GM19193 (cell line): ENCODE measurements around the gene RFTN1.

ENCODE experiments used
- POLR2A ChIP-seq: IDR thresholded peaks from 4 replicates; pipeline ENCODE4 v1.6.1; 2011; ENCODE audit not compliant: insufficient read depth, insufficient read length; ENCODE audit errors: extremely low read depth

RFTN1 gene

GRCh38 chr3:16297997-16298885 lies 215.3 kb downstream of the RFTN1 start:
- no peak for TF ChIP-seq POLR2A

DNA sequence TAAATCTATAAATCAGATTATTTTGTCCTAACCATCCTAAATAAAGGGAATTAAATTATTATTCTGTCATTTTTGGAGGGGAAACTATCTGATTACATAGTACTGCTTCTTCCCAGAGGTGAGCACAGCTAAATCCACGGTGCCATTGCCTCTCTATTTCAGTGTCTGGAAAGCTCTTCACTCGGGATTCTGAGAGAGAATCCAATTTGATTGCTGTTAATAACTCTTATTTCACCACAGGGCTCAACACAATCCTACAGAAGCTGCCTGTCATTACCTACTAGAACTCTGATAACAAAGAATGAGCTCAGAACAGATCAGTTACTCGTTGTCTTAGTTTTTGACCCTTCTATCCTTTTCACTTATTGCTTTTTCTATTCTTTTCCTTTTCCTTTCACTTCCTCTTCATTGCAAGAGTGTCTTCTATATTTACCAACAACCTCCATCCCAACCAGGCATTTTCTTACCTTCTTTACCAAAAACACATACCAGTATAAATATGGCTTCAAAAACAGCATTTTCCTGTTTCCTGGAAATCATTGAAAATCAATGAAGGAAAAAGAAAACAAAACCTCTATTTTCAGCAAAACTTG lies 218.1 kb downstream of the RFTN1 start:
- TF ChIP-seq POLR2A: no peak

DNA sequence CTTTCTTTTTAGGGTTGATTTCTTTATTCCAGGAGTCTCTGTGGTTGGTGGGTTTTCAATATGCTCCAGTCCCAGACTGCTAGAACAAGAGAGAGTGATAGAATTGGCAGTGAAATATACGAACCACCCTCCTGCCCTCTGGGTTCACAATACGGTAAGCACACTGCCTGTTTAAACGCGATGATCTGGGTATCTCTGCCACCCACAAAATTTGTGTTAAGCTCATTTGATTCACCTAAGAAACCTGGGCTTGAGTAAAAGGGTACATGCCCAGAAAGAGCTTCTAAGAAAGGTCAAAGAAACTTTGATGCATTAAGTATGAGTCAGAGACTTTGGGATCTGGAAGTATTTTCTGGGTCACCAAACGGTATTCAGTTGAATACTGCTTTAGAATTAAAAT lies 218.7 kb downstream of the RFTN1 start:
- no peak for TF ChIP-seq POLR2A

DNA sequence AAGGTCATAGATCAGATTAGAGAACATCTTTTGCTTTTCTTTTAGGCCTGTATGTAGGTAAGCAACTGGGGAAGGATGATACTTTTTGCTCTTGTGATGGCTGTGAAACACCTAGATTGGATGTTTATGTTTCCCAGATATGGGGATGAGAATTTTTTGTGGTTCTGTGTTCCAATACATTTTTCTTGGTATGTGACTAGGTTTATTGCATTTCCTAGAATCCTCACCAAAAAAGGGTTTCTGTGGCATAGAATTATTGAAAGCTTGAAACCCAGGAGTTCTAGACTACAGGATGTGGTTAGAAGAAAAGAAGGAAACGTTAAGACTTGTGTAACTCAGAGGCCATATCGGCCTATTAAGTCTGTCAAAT lies 222.7 kb downstream of the RFTN1 start:
- no peak for TF ChIP-seq POLR2A

GRCh38 chr3:16290007-16290826 lies 223.3 kb downstream of the RFTN1 start:
- TF ChIP-seq POLR2A: no peak

GRCh38 chr3:16289144-16289889 lies 224.2 kb downstream of the RFTN1 start:
- no peak for TF ChIP-seq POLR2A

DNA sequence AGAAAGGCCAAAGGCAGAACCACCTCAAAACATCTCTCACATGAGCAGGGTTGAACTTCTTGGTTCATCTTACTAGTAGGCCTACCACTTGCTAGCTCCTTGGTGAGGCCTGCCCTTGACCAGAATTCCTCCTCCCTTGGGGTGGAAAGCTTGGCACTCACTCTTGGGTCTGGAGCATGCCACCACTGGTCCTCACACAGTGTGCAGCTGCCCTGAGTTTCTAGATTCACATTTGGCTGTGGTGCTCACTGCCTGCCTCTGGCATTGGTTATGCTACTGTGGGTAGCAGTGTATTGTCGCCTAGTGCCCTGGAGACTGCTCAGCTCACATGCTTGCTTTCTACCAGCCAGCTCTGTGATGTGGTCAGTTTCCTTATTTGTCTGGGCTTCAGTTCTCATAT lies 224.8 kb downstream of the RFTN1 start:
- no peak for TF ChIP-seq POLR2A

DNA sequence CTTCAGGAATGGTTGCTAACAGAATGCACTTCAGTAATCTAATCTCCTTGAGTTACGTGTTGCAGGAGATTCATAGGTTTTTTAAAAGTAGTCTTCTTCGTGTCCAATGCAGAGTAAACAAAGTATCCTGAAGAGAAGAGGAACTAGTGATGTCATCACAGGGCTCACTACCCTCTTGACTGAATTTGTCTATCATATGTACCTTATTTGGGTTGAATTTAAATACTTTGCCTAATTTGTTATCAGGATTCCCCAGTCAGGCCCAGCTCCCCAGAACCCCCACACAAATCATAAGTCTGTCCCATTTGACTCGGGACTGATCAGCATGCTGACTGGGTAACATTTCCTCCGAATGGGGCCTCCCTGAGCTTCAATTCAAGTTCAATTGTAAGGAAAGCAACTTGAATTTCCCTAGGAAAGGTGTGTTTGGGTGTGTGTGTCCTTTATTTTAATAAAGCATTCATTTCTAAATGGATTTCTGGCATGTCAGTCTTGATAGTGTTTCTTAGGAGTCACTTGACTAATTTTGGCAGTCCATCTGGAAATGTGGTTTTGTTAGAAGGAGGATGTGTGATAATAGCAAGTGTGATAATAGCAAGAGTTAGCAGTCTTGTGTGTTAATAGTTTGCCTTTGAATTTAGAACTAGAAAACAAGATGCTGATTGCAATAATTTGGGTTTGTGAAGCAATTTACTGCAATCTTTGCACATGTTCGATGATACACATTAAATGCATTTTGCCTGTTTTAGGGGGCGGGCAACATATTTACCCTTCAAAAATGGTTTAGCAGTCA lies 226.6 kb downstream of the RFTN1 start:
- no peak for TF ChIP-seq POLR2A

GRCh38 chr3:16286161-16286560 lies 227.3 kb downstream of the RFTN1 start:
- TF ChIP-seq POLR2A: no peak

DNA sequence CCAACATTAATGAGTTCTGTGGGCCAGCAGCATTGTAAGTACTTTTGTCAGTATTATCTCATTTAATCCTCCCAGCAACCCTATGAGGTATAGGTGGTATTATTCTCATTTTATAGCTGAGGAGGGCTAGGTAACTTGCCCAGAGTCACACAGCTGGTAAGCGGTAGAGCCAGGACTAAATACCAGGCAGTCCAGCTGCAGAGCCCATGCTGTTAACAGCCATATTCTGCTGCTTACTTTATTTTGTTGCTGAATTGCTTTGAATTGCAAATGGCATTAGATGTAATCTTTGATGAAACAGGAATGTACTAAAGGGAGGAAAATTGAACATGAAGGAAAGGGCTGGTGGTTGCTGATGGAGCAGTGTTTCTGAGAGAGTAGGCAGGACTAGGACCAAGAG lies 228.9 kb downstream of the RFTN1 start:
- no peak for TF ChIP-seq POLR2A

- no peak for TF ChIP-seq POLR2A
These were observed 232.8 kb downstream of the RFTN1 start for GRCh38 chr3:16280671-16281070.

GRCh38 chr3:16279010-16279801 lies 234.3 kb downstream of the RFTN1 start:
- no peak for TF ChIP-seq POLR2A

DNA sequence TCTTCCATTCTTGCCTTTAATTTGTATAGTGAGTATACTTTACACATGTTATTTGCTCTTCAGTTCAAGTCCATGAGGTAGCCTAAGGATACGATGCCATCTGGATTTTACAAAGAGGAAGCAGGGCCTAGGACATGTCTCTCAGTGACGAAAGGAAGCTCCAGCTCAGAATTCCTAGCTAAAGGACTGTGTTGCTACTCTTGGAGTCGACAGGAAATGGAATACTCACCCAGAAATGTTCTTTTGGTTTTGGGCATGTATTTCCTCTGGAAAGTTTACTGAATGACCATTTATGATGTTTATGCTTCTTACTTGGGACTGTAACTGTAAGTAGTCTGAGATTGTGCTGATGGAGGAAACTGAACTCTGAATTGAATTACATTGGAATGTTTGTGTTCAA lies 236.0 kb downstream of the RFTN1 start:
- TF ChIP-seq POLR2A: no peak
